HG02763 (cell line): ENCODE results near the gene TEKT5.
"Not testable (repeated sequence)": the region's sequence is repeated elsewhere in the genome, so short reads cannot be mapped to it uniquely, and the experiment has no call there.

Experiments used
- ATAC-seq: cut with Tn5 transposase; IDR thresholded peaks from one replicate; pipeline ENCODE4 v1.9.1; 2021; ENCODE audit warnings: mild to moderate bottlenecking, moderate library complexity; ENCODE audit not compliant: unreplicated experiment

TEKT5 gene

GRCh38 chr16:10660950-10661635 is 33.6 kb downstream of the TEKT5 start:
- ATAC-seq = no peak

GRCh38 chr16:10658943-10659342 is 35.8 kb downstream of the TEKT5 start:
- no peak for ATAC-seq

GRCh38 chr16:10657925-10658324 is 36.8 kb downstream of the TEKT5 start:
- no peak for ATAC-seq

- no peak for ATAC-seq
Measured at GRCh38 chr16:10656618-10657017, 38.1 kb downstream of the TEKT5 start.

- no peak for ATAC-seq
Measured at GRCh38 chr16:10655415-10655977, 39.2 kb downstream of the TEKT5 start.

- ATAC-seq = no peak
Measured at GRCh38 chr16:10654592-10655414, 39.9 kb downstream of the TEKT5 start.

- ATAC-seq = no peak
Measured at GRCh38 chr16:10652730-10653590, 41.8 kb downstream of the TEKT5 start.

GRCh38 chr16:10649098-10649497 is 45.6 kb downstream of the TEKT5 start:
- not testable (repeated sequence) for ATAC-seq

GRCh38 chr16:10647721-10648296 is 46.9 kb downstream of the TEKT5 start:
- no peak for ATAC-seq

- no peak for ATAC-seq
Measured at GRCh38 chr16:10647264-10647720, 47.4 kb downstream of the TEKT5 start.

- ATAC-seq = no peak
Measured at GRCh38 chr16:10646581-10647263, 48.0 kb downstream of the TEKT5 start.

- ATAC-seq = no peak
Measured at GRCh38 chr16:10646228-10646580, 48.5 kb downstream of the TEKT5 start.

- ATAC-seq = no peak
Measured at GRCh38 chr16:10644092-10644491, 50.6 kb downstream of the TEKT5 start.

GRCh38 chr16:10642964-10643363 is 51.8 kb downstream of the TEKT5 start:
- no peak for ATAC-seq

GRCh38 chr16:10641953-10642949 is 52.5 kb downstream of the TEKT5 start:
- no peak for ATAC-seq

GRCh38 chr16:10641555-10641952 is 53.2 kb downstream of the TEKT5 start:
- no peak for ATAC-seq

- ATAC-seq = no peak
Measured at GRCh38 chr16:10640934-10641333, 53.8 kb downstream of the TEKT5 start.

GRCh38 chr16:10638101-10638500 is 56.6 kb downstream of the TEKT5 start:
- ATAC-seq = no peak
